Left colon (tissue), 2 donors: ENCODE results near the gene GALNS. TPM values are rescaled to one million over a fixed set of nuclear protein-coding genes. Genes with fewer than 3 reads are reported as not detected.
A peak's percentile ranks its signal among the peaks of the same experiment; 100 is the strongest.
"Not testable (repeated sequence)": the region's sequence is repeated elsewhere in the genome, so short reads cannot be mapped to it uniquely, and the experiment has no call there.

Experiments used
- ATAC-seq: fragments of 200-7000 bp; cut with Tn5 transposase; one replicate; pipeline ENCODE4 v1.9.1; 2020; ENCODE audit warnings: mild to moderate bottlenecking, moderate library complexity
- DNase-seq, 2 donors: peaks; one replicate each; pipeline ENCODE4 v3.0.0-alpha.2; 2020
- intact Hi-C, 2 donors: fragments of 100-400 bp; cut with DNase I in 1 of 2; cut with micrococcal nuclease in 1 of 2; formaldehyde crosslinking; loops; one replicate each; pipeline versions ENCODE4 v1.11.2 to v1.14.0; 2022; cut with DNase I, micrococcal nuclease
- total RNA-seq, 2 donors: library from RNA; stranded (reverse); fragmentation: NEBNext Ultra II Directional; extraction: Animal tissue kit (Norgen Biotek cat#: 25700); gene quantifications; one replicate each; pipeline ENCODE4 v1.2.1, GENCODE V29; 2021
- donor health status: DM: no; HTN: no; CAD: no.
- donor health status: DM: yes; HTN: yes; CAD: no.

The GALNS gene
- total RNA-seq, 2 donors from 2014 or later: 39.1 to 43.5 TPM

DNA sequence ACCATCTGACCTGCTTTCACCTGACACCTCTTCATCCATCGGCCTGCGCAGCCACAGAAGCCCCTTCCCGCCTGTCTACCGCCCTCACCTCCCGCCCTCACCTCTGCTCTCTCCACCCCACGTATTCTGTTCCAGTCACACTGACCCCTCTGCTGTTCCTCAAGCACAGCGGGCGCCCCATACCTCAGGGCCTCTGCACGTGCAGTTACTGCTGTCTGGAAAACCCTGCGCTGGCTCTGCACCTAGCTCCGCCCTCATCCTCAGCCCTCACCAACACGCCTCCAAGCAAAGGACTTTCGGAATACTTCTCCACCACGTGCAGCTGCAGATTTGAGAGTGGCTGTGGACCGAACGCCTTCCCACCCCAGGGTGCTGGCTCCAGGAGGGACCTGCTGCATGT is 34.3 kb upstream of the GALNS start:
- ATAC-seq: no peak
- intact Hi-C loops: no loop called here
- no peak for DNase-seq

GRCh38 chr16:88889702-88890352 is 33.1 kb upstream of the GALNS start:
- DNase-seq, intact Hi-C loops, ATAC-seq: not testable (repeated sequence)

GRCh38 chr16:88888461-88889387 is 32.0 kb upstream of the GALNS start:
- intact Hi-C loops: no loop called here
- peak; percentile 36 for ATAC-seq
- no peak for DNase-seq

GRCh38 chr16:88888057-88888456 is 31.3 kb upstream of the GALNS start:
- DNase-seq (no peak), ATAC-seq (no peak)
- intact Hi-C loops: no loop called here

- ATAC-seq (no peak), DNase-seq (peak; percentile 62 to 68)
- intact Hi-C loops: no loop called here
Observed at GRCh38 chr16:88886845-88887521, 30.2 kb upstream of the GALNS start.

DNA sequence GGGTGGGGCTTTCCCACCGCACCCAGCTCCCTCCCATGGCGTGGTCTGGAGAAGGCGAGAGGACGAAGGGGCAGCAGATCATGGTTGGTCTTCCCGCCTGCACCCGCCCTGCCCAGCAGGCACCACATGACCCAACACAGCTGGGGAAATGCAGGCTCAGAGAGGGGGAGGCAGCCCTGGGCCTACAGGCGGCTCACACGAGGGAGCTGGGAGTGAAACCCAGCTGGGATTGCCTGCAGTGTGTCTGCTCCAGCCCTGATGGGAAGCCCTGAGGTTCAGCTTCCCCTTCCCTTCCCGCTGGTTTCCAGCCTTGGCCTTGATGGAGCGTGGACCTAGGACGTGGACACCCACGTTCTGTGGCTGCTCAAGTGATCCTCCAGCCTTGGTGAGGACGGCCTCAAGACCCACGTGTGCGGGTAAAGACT is 29.7 kb upstream of the GALNS start:
- no peak for ATAC-seq
- DNase-seq: no peak
- intact Hi-C loops: no loop called here

DNA sequence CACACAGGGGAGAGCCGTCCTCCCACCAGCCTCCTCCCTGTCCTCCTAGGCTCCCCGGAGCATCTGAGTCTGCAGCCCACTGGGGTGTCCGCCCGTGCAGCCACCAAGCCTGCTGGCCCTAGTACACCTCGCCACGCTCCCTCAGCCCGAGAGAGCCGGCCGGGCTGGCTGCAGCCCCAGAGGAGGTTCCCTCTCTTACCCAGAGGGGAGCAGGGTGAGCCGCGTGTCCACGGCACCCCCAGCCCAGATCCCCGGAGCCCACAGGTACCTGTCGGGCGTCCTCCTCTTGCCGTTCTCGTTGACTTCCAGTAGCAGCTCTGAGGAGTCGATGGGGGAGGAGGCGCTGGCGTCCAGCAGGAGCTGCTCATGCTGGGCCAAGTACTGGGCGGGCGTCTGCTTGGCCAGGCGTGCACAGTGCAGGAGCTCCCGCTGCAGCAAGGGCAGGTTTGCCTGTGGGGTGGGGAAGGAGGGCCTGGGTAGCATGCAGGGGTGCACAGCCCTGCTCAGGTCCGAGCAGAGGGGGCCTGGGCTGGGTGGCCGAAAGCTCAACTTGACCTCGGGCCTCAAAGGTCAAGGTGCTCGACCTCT is 29.0 kb upstream of the GALNS start:
- DNase-seq (no peak), ATAC-seq (no peak)
- intact Hi-C loops: no loop called here

DNA sequence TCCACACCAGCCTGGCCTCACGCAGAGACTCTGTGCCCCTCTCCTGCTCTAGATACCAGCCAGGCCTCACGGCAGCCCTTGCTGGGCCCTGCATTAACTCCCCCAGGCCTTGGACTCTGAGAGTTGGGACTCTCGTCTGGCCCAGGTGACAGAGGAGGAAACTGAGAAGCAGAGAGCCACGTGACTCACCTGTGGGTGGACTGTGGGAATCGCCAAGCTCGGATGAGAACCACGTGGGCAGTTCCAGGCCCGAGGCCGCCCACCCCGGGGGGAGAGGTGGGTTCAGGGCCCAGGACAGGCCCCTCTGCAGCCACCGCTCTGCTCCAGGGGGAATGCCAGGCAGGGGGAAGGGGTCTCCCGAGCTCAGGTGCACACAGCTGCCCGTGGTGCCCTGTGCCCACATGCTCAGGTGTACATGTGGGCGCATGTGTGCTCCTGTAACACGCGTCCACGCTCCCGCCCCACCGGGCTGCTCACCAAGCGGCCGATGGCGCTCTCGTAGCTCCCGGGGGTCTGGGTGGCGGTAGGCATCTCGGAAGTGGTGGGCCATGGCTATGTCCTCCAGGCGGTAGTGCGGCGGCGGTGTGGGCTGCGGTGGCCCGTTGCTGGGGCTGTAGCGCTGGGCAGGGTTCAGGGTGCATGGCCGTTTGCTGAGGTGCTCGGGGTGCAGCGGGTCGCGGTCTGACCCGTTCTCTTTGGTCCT is 28.0 kb upstream of the GALNS start:
- no peak for ATAC-seq
- no peak for DNase-seq
- intact Hi-C loops: no loop called here

DNA sequence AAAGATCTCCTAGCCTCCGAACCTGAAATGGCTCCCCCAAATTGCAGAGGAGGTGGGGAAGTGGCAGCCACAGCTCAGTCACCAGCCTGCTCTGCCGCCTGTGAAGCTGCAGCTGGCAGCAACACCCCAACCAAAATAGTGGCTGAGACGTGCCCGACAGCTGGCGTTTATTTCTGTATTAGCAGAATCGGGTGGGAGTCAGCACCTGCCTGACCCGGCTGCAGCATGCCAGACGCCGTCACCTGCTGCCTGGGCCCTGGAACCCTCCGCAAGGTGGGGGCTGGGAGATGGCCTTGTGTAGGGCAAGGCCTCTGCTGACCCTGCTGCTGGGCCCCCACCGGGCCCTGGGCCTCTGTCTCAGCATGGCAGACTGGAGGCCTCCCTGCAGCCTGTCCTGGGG is 27.2 kb upstream of the GALNS start:
- DNase-seq (no peak), ATAC-seq (no peak)
- intact Hi-C loops: no loop called here

GRCh38 chr16:88883117-88883895 is 26.6 kb upstream of the GALNS start:
- intact Hi-C loops: no loop called here
- ATAC-seq: no peak

GRCh38 chr16:88882358-88883030 is 25.7 kb upstream of the GALNS start:
- DNase-seq (peak; percentile 68 to 80), ATAC-seq (peak; percentile 84)
- intact Hi-C loops: no loop called here

More at GRCh38 chr16:88883117-88883895, 26.6 kb upstream of the GALNS start:
- DNase-seq: no peak

DNA sequence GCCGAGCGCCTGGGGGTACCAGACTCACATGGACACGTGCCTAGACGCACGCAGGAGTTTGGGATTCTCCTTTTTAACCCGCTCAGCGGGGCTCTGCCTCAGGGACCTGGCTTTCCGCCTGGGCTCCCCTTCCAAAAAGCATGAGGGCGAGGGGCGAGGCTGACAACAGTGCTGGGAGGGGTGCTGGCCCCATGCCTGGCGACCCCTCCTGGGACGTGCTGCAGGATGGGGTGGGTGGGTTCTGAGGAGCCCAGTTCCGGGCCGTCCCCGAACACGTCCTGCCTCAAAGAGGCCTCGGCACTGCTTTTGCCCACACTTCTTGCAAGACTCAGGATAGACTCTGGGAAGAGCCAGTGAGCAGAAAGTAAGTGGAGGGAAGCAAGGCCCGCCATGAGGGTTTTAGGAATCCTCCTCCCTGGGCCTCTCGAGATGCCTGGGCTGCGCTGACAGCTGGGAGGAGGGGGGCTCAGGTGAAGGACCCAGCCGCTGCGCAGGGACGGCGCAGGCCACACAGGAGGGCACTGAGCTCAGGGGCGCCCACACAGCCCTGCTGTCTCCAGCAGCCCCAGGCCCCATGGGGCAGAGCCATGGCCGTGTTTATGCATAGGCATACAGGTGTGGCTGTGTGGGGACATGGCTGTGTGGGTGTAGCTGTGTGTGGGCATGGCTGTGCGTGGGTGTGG is 25.1 kb upstream of the GALNS start:
- DNase-seq: no peak
- no peak for ATAC-seq
- intact Hi-C loops: no loop called here

- intact Hi-C loops: no loop called here
- DNase-seq: peak in 1 of 2 donors; percentile 57
- peak; percentile 61 for ATAC-seq
Observed at GRCh38 chr16:88881007-88881615, 24.4 kb upstream of the GALNS start.

DNA sequence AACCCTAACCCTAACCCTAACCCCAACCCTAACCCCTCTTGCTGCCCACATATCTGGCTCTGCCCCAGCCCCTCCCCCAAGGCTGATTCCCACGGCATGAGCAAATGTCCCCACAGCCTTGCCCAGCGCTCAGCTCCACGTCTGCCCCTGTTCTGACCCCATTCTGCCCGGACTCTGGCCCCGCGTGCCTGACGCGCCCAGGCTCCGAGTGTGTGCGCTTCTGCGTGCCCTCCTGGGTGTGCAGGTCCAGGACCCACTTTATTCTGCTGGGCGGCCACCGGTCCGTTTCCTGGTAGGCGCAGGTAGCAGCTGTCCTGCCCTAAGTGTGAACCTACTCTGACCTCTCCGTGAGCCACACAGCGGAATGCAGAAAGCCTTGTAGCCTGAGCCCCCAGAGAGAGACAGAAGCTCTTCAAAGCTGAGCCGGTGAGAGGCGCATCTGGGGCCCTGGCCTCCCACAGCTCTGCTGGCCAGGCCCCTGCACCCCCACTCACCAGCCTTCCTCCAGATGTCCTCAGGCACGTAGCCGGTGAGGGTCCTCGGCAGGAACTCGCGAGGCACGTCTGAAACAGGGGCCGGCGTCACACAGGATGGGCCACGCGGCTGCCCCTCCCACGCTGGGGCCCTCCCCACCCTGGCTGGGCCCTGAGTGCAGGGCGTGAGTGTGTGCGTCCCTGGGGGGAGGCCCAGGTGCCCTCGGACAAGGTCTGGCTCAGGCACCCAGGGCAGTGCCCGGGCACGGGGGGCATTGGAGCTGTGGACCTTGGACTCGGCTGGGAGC is 23.7 kb upstream of the GALNS start:
- DNase-seq (no peak), ATAC-seq (peak; percentile 22)
- intact Hi-C loops: no loop called here

DNA sequence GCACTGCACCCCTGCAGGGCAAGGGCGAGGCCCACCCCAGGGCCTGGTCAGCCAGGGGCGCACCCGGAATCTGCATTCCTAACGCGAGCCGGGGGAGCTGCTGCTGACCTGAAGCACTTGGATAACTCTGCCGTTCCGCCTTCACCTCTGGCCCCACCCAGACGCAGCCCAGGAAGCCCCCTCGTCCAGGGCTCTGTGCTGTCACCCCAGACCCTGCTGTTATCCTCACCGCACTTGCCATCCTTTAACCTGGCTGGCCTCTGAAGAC is 23.0 kb upstream of the GALNS start:
- ATAC-seq: no peak
- intact Hi-C loops: no loop called here

More for the DNA sequence above, 23.0 kb upstream of the GALNS start:
- DNase-seq: no peak
